Activated CD8-positive, alpha-beta T cell treated with anti-CD3 and anti-CD28 coated beads for 36 hours (primary cell): ENCODE measurements around the gene UBE2S. TPM values are rescaled to one million over a fixed set of nuclear protein-coding genes. Genes with fewer than 3 reads are reported as not detected.

ENCODE experiments used
- ATAC-seq: fragments of 200-7000 bp; cut with Tn5 transposase; one replicate; pipeline ENCODE4 v1.10.0; 2021; ENCODE audit warnings: mild to moderate bottlenecking, moderate library complexity
- CTCF ChIA-PET: fragments of 350-600 bp; sonication (Branson Sonifier 250); formaldehyde crosslinking; loops from one replicate; lab custom pipeline; 2021; ENCODE audit warnings: antibody characterized with exemption; lab: Charles Lee
- POLR2A ChIA-PET: fragments of 350-600 bp; sonication (Branson Sonifier 250); formaldehyde crosslinking; loops from one replicate; lab custom pipeline; 2021; ENCODE audit warnings: antibody characterized with exemption; lab: Charles Lee
- DNase-seq: peaks from one replicate; pipeline ENCODE4 v3.0.0-alpha.2; 2020
- H3K27ac Mint-ChIP-seq: one replicate; pipeline ENCODE4 v1.8.0; 2021; ENCODE audit warnings: mild to moderate bottlenecking, mixed read lengths
- H3K27me3 Mint-ChIP-seq: one replicate; pipeline ENCODE4 v1.8.0; 2021; ENCODE audit warnings: mixed read lengths
- H3K36me3 Mint-ChIP-seq: one replicate; pipeline ENCODE4 v1.8.0; 2021; ENCODE audit warnings: low read depth, mixed read lengths
- H3K4me1 Mint-ChIP-seq: one replicate; pipeline ENCODE4 v1.8.0; 2021; ENCODE audit warnings: low read depth, mixed read lengths
- H3K4me3 Mint-ChIP-seq: one replicate; pipeline ENCODE4 v1.8.0; 2021; ENCODE audit warnings: mild to moderate bottlenecking, moderate library complexity, mixed read lengths
- H3K9me3 Mint-ChIP-seq: one replicate; pipeline ENCODE4 v1.8.0; 2021; ENCODE audit warnings: mixed read lengths
- intact Hi-C: fragments of 100-400 bp; cut with micrococcal nuclease; formaldehyde crosslinking; loops from one replicate; pipeline ENCODE4 v1.10.0; 2022
- total RNA-seq, 2 experiments: library from RNA; stranded (reverse); gene quantifications; one replicate each; pipeline ENCODE4 v1.2.3, GENCODE V29; 2021
- TF ChIP-seq, protein P1 (sequence below): fragments of 200-600 bp; IDR thresholded peaks from one replicate; pipeline ENCODE4 v1.8.0; 2022; ENCODE audit warnings: antibody characterized with exemption, mild to moderate bottlenecking

UBE2S gene
- total RNA-seq, 2 experiments from 2014 or later, result 229 to 241 TPM

GRCh38 chr19:55365964-55366363 lies 41.6 kb downstream of the UBE2S start:
- ChIA-PET CTCF (interaction anchor here (0.5 to 1.0 kb wide), 3 partner anchors 27 to 1594 kb away, joined by 3 read pairs; no protein-coding TSS in a partner anchor), POLR2A (interaction anchor here (1.4 kb wide), 1 partner anchor 13 kb away, joined by 4 read pairs; no protein-coding TSS in a partner anchor)
- peaks cover 22% of the 10 kb centered on the region for H3K27me3 Mint-ChIP-seq
- H3K4me3 Mint-ChIP-seq, result no peak overlapping the region
- H3K27ac Mint-ChIP-seq, result no peak overlapping the region
- no peaks in the 10 kb centered on the region for H3K36me3 Mint-ChIP-seq
- H3K9me3 Mint-ChIP-seq, result no peaks in the 10 kb centered on the region
- TF ChIP-seq, protein P1, sequence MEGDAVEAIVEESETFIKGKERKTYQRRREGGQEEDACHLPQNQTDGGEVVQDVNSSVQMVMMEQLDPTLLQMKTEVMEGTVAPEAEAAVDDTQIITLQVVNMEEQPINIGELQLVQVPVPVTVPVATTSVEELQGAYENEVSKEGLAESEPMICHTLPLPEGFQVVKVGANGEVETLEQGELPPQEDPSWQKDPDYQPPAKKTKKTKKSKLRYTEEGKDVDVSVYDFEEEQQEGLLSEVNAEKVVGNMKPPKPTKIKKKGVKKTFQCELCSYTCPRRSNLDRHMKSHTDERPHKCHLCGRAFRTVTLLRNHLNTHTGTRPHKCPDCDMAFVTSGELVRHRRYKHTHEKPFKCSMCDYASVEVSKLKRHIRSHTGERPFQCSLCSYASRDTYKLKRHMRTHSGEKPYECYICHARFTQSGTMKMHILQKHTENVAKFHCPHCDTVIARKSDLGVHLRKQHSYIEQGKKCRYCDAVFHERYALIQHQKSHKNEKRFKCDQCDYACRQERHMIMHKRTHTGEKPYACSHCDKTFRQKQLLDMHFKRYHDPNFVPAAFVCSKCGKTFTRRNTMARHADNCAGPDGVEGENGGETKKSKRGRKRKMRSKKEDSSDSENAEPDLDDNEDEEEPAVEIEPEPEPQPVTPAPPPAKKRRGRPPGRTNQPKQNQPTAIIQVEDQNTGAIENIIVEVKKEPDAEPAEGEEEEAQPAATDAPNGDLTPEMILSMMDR, result no peak
- intact Hi-C loops, result no loop called here
- DNase-seq (no peak), ATAC-seq (no peak)
- peaks cover 5% of the 10 kb centered on the region for H3K4me1 Mint-ChIP-seq

- Mint-ChIP-seq H3K27ac (no peak overlapping the region), H3K36me3 (no peaks in the 10 kb centered on the region), H3K27me3 (peaks cover 16% of the 10 kb centered on the region), H3K4me3 (no peak overlapping the region), H3K9me3 (no peaks in the 10 kb centered on the region), H3K4me1 (peaks cover 5% of the 10 kb centered on the region)
- intact Hi-C loops, result no loop called here
- DNase-seq (no peak), ATAC-seq (no peak)
- ChIA-PET CTCF (no interaction called here), POLR2A (interaction anchor here (0.8 to 1.4 kb wide), 3 partner anchors 10 to 138 kb away, joined by 3 to 4 read pairs (median 3); no protein-coding TSS in a partner anchor)
- TF ChIP-seq, protein P1, result no peak
Observed at GRCh38 chr19:55365245-55365644, 42.3 kb downstream of the UBE2S start.

DNA sequence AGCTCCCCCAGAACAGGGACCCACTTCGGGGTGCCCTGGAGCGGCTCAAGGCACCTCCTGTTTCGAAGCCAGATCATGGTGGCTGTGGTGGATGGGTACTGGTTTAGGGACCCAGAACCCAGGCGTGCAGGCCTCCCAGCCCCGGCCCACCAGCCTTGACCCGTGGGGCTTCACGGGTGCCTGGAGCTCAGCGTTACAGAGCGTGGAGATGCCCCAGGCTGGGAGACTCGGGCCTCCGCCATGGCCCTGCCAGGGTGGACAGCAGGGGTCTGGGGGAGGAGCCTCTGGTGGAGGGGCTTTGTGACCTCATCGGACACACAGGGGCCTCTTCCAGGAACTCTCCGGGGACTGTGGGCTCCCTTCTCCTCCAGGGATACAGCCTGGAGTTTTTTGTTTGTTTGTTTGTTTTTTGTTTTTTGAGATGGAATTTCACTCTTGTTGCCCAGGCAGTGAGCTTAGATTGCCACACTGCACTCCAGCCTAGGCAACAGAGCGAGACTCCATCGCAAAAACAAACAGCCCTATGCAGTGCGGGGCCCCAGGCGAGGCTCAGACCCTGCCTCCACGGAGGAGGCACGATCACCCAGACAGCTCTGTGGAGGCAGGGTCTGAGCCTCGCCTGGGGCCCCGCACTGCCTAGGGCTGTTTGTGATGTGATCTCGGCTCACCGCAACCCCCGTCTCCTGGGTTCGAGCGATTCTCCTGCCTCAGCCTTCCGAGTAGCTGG lies 44.4 kb downstream of the UBE2S start, which contains the start of gene GARIN5B:
GARIN5B (minus strand) TSS at position 271 of the 727 bp plus-strand sequence; CDS start at position 77, 194 bp downstream.
- no peak for DNase-seq
- Mint-ChIP-seq H3K9me3 (no peaks in the 10 kb centered on the region), H3K27ac (no peak within 1 kb of the TSS), H3K36me3 (no peaks in the 10 kb centered on the region), H3K4me1 (peaks cover 2% of the 10 kb centered on the region), H3K27me3 (peaks cover 6% of the 10 kb centered on the region), H3K4me3 (no peak within 1 kb of the TSS)
- TF ChIP-seq, protein P1, result no peak
- intact Hi-C loops, result no loop called here
- ChIA-PET CTCF (no interaction called here), POLR2A (no interaction called here)
- no peak for ATAC-seq

DNA sequence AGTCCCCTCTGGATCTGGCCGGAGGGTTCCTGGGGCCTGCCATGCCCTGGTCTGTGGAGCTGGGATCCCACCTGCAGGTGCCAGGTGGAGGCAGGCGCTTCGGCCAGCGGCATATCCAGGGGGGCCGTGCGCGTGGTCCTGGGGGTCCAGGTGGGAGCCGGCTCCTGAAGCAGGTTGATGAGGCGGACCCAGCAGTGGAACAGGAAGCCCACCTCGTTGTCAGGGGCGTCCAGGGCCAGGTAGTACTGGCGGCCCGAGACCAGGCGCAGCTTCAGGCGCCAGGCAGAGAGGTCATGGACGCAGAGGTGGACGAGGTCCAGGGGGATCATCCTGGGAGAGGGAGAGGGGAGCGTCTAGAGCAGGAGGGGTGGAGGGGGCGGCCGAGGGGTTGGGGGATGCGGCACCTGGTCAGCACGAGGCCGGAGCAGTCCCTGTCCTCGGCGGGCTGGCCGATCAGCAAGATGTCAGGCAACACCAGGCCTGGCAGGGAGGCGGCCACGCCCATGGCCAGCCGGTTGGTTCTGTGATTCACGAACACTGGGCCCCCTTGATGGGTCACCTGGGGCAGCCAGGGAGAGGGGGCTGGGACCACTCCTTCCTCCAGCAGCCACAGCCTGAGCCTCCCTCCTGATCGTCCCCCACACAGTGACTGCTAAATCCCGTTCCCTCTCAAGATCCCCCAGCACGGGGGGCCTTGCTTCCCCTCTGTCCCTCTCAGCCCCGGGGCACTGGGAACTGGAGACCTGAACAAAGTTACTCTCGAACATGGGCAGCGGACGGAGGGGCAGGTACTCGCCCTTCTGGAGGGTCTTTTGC lies 45.2 kb downstream of the UBE2S start:
- ATAC-seq (no peak), DNase-seq (no peak)
- TF ChIP-seq, protein P1, result no peak
- no peaks in the 10 kb centered on the region for H3K36me3 Mint-ChIP-seq
- H3K4me1 Mint-ChIP-seq, result peaks cover 2% of the 10 kb centered on the region
- no peak overlapping the region for H3K27ac Mint-ChIP-seq
- no peaks in the 10 kb centered on the region for H3K9me3 Mint-ChIP-seq
- POLR2A ChIA-PET, result no interaction called here
- CTCF ChIA-PET, result no interaction called here
- no peak overlapping the region for H3K4me3 Mint-ChIP-seq
- intact Hi-C loops, result no loop called here
- H3K27me3 Mint-ChIP-seq, result peaks cover 2% of the 10 kb centered on the region
